Activated CD8-positive, alpha-beta T cell treated with anti-CD3 and anti-CD28 coated beads, Interleukin-2, amount 10 ng/mL, durations not matched to agents 7 days and 5 days (primary cell): Measurements from ENCODE around the gene WWOX. TPM values are rescaled to one million over a fixed set of nuclear protein-coding genes. Genes with fewer than 3 reads are reported as not detected.

Experiments
- ATAC-seq: fragments of 150-1000 bp; cut with Tn5 transposase; one replicate; pipeline ENCODE4 v1.10.0; 2021; ENCODE audit warnings: moderate library complexity
- CTCF ChIA-PET: fragments of 350-600 bp; sonication (Branson Sonifier 250); formaldehyde crosslinking; loops from one replicate; lab custom pipeline; 2021; ENCODE audit warnings: antibody characterized with exemption; lab: Charles Lee
- POLR2A ChIA-PET: fragments of 350-600 bp; sonication (Branson Sonifier 250); formaldehyde crosslinking; loops from one replicate; lab custom pipeline; 2021; ENCODE audit warnings: antibody characterized with exemption; lab: Charles Lee
- DNase-seq: peaks from one replicate; pipeline ENCODE4 v3.0.0-alpha.2; 2020
- H3K27ac Mint-ChIP-seq: one replicate; pipeline ENCODE4 v1.8.0; 2021; ENCODE audit warnings: mild to moderate bottlenecking, mixed read lengths
- H3K27me3 Mint-ChIP-seq: one replicate; pipeline ENCODE4 v1.8.0; 2021; ENCODE audit warnings: low read depth, mixed read lengths
- H3K36me3 Mint-ChIP-seq: one replicate; pipeline ENCODE4 v1.8.0; 2021; ENCODE audit warnings: low read depth, mixed read lengths
- H3K4me1 Mint-ChIP-seq: one replicate; pipeline ENCODE4 v1.8.0; 2021; ENCODE audit warnings: low read depth, mixed read lengths
- H3K4me3 Mint-ChIP-seq: one replicate; pipeline ENCODE4 v1.8.0; 2021; ENCODE audit warnings: mild to moderate bottlenecking, mixed read lengths
- H3K9me3 Mint-ChIP-seq: one replicate; pipeline ENCODE4 v1.8.0; 2022; ENCODE audit warnings: mixed read lengths; ENCODE audit not compliant: insufficient read depth
- total RNA-seq, 2 experiments: library from RNA; stranded (reverse); gene quantifications; one replicate each; pipeline ENCODE4 v1.2.3, GENCODE V29; 2021

The WWOX gene
- total RNA-seq, 2 experiments from 2014 or later = 34.4 to 34.9 TPM

DNA sequence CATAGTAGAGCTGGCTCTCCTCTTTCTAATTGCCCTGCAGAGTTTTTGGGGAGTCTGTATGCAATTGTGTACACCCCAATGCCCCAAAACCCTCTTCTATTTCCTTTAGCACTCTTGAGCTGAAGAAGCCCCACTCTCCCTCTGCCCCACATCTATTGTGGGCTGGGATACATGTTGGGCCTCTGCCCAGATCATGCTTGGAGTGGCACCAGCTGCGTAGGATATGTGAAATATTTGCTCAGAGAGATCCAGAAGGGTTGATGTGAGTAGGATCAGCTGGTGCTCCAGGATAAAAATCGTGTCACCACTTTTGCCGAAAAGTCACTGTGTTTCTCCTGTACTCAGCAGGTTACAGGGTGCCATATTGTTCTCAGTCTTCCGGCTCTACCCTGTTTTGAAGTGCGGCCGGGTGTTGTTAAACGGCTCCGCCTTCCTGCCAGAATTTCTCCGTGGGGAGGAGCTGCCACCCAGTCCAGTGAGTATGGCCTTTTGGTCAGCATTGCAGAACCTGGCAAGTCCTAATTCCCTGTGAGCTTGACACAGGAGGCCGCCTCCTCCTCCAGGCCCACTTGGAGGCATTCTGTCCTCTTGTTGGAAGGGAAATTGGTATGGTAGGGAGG is 664.5 kb downstream of the WWOX start:
- no peaks in the 10 kb centered on the region for H3K27me3 Mint-ChIP-seq
- no peaks in the 10 kb centered on the region for H3K9me3 Mint-ChIP-seq
- POLR2A ChIA-PET = no interaction called here

DNA sequence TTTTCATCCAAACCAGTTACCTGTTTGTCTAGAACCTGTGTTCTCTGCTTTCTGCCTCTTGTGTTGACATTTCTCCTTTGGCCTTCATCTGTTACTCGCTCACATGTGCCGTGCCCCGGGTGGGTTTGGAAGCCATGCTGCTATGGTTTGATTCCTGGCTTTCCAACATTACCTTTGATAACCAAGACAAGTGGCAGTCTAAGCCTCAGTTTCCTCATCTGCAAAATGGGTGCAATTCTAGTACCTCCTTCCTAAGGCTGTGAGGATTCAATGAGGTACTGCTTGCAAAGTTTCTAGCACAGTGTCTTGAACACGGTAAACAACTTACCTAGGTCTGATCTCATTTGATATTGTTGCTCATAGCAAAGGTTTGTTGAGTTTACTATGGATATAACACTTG is 665.0 kb downstream of the WWOX start:
- Mint-ChIP-seq H3K9me3 (no peaks in the 10 kb centered on the region), H3K4me1 (peaks cover 7% of the 10 kb centered on the region), H3K27me3 (no peaks in the 10 kb centered on the region), H3K4me3 (no peak overlapping the region), H3K36me3 (no peaks in the 10 kb centered on the region), H3K27ac (no peak overlapping the region)
- no peak for DNase-seq
- no peak for ATAC-seq
- ChIA-PET POLR2A (no interaction called here), CTCF (no interaction called here)

More for the DNA sequence above, 664.5 kb downstream of the WWOX start:
- Mint-ChIP-seq H3K27ac (no peak overlapping the region), H3K4me1 (peaks cover 4% of the 10 kb centered on the region), H3K36me3 (no peaks in the 10 kb centered on the region), H3K4me3 (no peak overlapping the region)
- ATAC-seq (no peak), DNase-seq (no peak)
- CTCF ChIA-PET = no interaction called here

DNA sequence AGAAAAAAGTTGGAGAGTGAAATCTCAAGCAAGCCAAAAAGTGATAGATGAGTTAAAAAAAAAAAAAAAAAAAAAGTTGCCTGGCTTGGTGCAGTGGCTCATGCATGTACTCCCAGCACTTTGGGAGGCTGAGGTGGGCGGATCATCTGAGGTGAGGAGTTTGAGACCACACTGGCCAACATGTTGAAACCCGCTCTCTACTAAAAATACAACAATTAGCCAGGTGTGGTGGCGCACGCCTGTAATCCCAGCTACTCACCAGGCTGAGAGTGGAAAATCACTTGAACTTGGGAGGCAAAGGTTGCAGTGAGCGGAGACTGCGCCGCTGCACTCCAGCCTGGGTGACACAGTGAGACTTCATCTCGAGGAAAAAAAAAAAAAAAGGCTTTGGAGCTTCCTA is 668.8 kb downstream of the WWOX start:
- Mint-ChIP-seq H3K27ac (no peak overlapping the region), H3K9me3 (no peaks in the 10 kb centered on the region), H3K36me3 (no peaks in the 10 kb centered on the region), H3K4me3 (no peak overlapping the region), H3K4me1 (peaks cover 10% of the 10 kb centered on the region), H3K27me3 (no peaks in the 10 kb centered on the region)
- ATAC-seq (no peak), DNase-seq (no peak)
- POLR2A ChIA-PET = no interaction called here
- CTCF ChIA-PET = no interaction called here

DNA sequence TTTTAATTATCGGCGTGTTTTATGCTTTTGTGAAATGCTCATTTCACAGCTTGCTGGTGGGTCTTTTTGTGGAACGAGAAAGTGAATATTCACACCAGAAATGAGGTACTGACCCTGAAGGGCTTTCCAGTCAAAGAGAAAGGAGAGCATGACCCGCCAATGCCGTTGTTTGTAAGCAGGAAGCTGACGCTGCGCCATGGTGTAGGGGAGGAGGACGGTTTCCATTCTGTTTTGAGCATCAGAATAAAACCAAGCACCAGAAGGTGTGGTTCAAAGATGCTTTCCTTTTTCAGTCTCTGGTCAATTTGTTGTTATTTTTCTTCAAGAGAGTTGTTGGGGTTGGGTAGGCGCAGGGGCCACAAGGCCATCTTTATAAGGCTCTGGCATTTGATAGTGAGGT is 669.3 kb downstream of the WWOX start:
- Mint-ChIP-seq H3K9me3 (no peaks in the 10 kb centered on the region), H3K4me1 (peaks cover 10% of the 10 kb centered on the region), H3K27me3 (no peaks in the 10 kb centered on the region), H3K27ac (peak overlapping the region; percentile 78), H3K4me3 (peak overlapping the region; percentile 18), H3K36me3 (no peaks in the 10 kb centered on the region)
- POLR2A ChIA-PET = no interaction called here
- CTCF ChIA-PET = no interaction called here
- DNase-seq = no peak
- peak; percentile 58 for ATAC-seq

DNA sequence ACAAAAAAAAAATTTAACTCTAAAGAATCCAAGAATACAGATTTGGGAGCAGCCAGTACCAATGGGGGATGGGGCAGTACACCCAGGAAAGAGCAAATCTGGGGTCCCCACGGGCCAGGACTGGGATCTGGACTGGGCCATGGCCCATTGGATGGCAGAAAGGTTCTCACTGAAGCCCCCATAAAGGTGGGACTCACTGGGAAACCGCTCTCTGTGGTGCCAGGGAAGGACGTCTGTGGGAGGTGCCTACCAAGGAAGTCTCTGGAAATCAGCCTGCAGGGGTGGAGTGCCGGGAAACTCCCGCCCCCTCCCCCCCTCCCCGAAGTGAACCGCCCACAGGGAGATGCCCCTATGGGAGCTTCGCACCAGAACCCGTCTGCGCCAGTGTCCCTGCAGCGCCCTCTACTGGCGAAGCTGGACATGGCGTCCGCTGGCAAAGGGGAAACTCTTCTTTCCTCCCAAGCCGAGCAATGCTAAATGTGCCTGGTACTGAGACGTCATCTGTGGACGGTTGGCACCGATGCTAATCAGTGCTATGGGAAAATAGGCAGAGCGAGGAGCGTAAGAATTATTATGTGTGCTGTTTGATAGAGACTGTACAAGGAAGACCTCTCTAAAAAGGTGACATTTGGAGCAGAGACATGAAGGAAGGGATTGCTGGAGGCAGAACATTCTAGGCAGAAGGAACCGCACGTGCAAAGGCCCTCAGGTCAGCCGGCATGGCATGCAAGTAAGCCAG is 671.1 kb downstream of the WWOX start:
- ChIA-PET CTCF (interaction anchor here (1.0 to 2.3 kb wide), 12 partner anchors 9 to 645 kb away, joined by 3 to 22 read pairs (median 5); no protein-coding TSS in a partner anchor), POLR2A (no interaction called here)
- H3K27me3 Mint-ChIP-seq = no peaks in the 10 kb centered on the region
- H3K4me3 Mint-ChIP-seq = no peak overlapping the region
- H3K9me3 Mint-ChIP-seq = no peaks in the 10 kb centered on the region
- no peak overlapping the region for H3K27ac Mint-ChIP-seq
- no peaks in the 10 kb centered on the region for H3K36me3 Mint-ChIP-seq
- peaks cover 10% of the 10 kb centered on the region for H3K4me1 Mint-ChIP-seq
- peak; percentile 78 for ATAC-seq
- peak; percentile 77 for DNase-seq

DNA sequence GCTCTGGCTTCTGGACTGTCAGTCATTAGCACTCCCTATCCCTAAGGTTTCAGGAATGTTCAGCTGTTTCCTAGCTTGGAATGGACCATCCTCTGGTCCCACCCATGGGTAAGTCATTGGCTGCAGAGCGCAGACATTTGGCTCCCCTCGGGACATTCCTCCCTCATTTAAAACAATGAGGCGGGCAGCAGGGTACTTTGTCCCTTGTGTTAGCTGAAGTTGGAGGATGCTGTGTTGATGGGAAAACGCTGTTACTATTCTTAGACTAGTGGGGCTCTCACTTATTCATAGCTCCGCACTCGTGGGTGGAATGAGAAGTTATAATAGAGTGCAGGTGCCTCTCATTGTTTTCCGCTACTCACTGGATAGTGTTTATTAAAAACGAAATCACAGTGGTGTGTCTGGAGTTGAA is 673.8 kb downstream of the WWOX start:
- ChIA-PET CTCF (interaction anchor here (1.8 kb wide), 1 partner anchor 12 kb away, joined by 7 read pairs; no protein-coding TSS in a partner anchor), POLR2A (no interaction called here)
- Mint-ChIP-seq H3K27me3 (no peaks in the 10 kb centered on the region), H3K27ac (no peak overlapping the region), H3K4me1 (peaks cover 11% of the 10 kb centered on the region), H3K4me3 (no peak overlapping the region), H3K36me3 (no peaks in the 10 kb centered on the region), H3K9me3 (no peaks in the 10 kb centered on the region)
- ATAC-seq (no peak), DNase-seq (no peak)

DNA sequence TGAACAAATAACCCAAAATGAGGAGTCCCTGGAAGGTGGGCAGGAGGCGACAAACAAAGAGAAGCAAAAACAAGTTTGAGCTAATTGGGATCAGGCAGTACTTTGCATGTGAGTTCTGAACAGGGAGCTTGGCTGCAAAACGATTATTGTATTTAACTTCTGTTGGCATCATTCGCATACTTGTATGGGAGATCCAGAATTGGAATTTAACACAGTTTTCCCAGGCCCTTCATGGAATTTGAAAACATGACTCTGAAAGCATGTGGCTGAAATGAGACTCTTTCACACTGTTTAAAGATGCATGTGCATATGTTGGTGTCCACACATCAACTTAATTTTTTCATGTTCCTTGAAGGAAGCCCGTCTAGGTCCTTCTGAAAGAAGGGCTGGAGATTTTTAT is 674.3 kb downstream of the WWOX start:
- Mint-ChIP-seq H3K4me3 (no peak overlapping the region), H3K4me1 (peaks cover 13% of the 10 kb centered on the region), H3K9me3 (no peaks in the 10 kb centered on the region), H3K27me3 (no peaks in the 10 kb centered on the region), H3K36me3 (no peaks in the 10 kb centered on the region), H3K27ac (no peak overlapping the region)
- ChIA-PET POLR2A (no interaction called here), CTCF (interaction anchor here (1.8 kb wide), 1 partner anchor 12 kb away, joined by 7 read pairs; no protein-coding TSS in a partner anchor)
- no peak for DNase-seq
- no peak for ATAC-seq

DNA sequence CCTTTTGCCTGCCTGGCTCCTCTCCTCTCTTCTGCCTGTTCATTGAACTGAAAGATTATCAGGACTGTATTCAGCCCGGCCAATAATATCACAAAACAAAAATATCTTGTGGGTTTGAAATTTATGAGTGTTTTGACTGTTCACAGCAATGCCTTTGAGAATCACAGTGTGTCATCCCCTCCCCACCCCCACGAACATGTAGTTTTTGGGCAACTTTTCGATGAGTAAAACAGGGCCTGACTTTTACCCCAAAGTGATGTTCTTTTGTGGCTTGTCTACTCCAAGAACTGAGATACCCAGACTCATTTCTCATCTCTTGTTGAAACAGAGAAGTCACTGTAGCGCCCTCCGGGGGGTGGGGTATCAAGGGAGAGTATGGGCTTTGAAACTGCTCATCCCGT is 675.7 kb downstream of the WWOX start:
- ATAC-seq (no peak), DNase-seq (no peak)
- no peak overlapping the region for H3K27ac Mint-ChIP-seq
- peaks cover 11% of the 10 kb centered on the region for H3K4me1 Mint-ChIP-seq
- ChIA-PET CTCF (no interaction called here), POLR2A (no interaction called here)
- H3K36me3 Mint-ChIP-seq = no peaks in the 10 kb centered on the region
- H3K9me3 Mint-ChIP-seq = no peaks in the 10 kb centered on the region
- no peaks in the 10 kb centered on the region for H3K27me3 Mint-ChIP-seq
- H3K4me3 Mint-ChIP-seq = no peak overlapping the region

DNA sequence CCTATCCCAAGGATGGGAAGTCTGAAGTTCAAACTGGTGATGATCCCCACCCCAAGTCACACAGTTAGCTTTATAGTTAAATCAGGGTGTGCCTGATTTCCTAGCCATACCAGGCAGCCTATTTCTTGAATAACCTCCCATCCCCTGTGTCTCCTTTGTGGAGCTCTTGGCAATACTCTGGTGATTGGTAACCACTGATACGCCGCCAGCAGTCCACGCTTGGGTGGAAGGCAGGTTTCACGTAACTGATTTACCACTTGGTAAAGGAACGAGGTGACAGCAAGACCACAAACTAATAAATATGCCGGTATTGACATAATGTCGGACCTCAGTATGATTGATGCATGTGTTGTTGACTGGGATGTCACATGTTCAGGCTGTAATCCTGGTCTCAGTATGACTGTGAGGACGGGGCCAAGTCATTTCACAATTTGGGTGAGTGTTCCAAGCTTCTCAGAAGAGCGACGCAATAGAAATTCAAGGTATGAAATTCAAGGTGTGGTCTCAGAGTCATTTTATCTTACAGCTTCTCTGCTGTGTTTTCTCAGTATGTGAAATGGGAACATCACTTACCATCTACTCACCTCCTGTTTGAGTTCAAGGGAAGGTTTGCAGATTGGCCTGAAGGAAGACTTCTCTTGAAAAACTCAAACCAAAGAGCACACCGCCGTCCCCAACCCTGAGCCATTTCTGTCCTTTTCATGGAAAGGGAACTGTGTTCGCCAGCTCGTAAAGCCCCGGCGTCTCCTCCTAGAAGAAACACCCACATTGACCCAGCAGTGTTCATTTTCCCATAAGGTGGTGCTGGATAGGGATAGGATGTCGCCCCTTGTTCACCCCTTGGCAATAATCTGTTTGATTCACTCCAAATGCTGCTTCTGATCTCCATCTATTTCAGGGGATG is 678.9 kb downstream of the WWOX start:
- Mint-ChIP-seq H3K4me3 (no peak overlapping the region), H3K4me1 (peaks cover 8% of the 10 kb centered on the region), H3K27me3 (no peaks in the 10 kb centered on the region), H3K9me3 (no peaks in the 10 kb centered on the region), H3K27ac (peak overlapping the region; percentile 79), H3K36me3 (no peaks in the 10 kb centered on the region)
- POLR2A ChIA-PET = interaction anchor here (1.1 to 1.4 kb wide), 4 partner anchors 12 to 123 kb away, joined by 4 to 6 read pairs (median 4); no protein-coding TSS in a partner anchor
- ATAC-seq (peak; percentile 72), DNase-seq (peak; percentile 43)
- CTCF ChIA-PET = interaction anchor here (1.2 to 2.2 kb wide), 4 partner anchors 8 to 72 kb away, joined by 3 to 12 read pairs (median 4); no protein-coding TSS in a partner anchor

DNA sequence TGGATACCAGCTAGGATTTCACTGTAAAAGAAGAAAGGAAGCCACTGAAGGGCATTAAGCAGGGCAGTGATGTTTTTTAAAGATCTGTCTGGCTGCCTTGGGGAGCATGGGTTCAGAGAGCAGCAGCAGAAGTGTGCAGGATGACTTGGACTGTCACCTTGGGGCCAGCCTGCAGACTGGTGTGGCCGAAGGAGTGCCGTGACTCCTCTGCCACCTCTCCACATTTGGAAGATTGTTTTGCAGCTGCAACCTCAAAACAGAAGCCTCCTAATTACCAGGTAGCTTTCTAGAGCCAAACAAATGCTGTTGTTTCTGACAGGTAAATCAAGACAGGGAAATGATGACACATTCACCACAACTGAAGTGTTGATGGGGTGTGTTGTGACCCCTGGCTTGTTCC is 681.4 kb downstream of the WWOX start:
- ATAC-seq (no peak), DNase-seq (no peak)
- Mint-ChIP-seq H3K4me1 (peaks cover 8% of the 10 kb centered on the region), H3K27ac (no peak overlapping the region), H3K4me3 (no peak overlapping the region), H3K9me3 (no peaks in the 10 kb centered on the region), H3K27me3 (no peaks in the 10 kb centered on the region), H3K36me3 (no peaks in the 10 kb centered on the region)
- ChIA-PET CTCF (interaction anchor here (1.1 to 1.6 kb wide), 2 partner anchors 18 to 66 kb away, joined by 3 to 4 read pairs; no protein-coding TSS in a partner anchor), POLR2A (no interaction called here)

DNA sequence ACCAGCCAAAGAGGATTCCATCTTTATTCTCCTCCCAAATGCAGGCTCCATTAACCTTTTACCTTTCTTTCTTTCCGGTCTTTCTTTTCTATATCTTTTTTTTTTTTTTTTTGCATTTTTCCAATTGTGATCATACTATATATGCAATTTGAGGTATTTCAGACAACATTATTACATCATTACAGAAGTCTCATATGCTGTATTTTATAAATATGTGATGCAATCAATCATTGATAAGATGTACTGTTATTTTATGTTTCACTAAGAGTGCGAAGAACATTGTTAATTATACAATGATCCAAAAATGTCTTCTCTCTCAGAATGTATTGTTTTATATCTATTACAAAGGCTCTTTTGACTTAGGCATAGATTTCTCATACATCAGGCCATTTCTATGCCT is 683.1 kb downstream of the WWOX start:
- H3K4me1 Mint-ChIP-seq = peaks cover 8% of the 10 kb centered on the region
- no peaks in the 10 kb centered on the region for H3K9me3 Mint-ChIP-seq
- ChIA-PET CTCF (interaction anchor here (2.5 kb wide), 1 partner anchor 12 kb away, joined by 8 read pairs; no protein-coding TSS in a partner anchor), POLR2A (no interaction called here)
- no peak overlapping the region for H3K4me3 Mint-ChIP-seq
- H3K27ac Mint-ChIP-seq = no peak overlapping the region
- no peak for ATAC-seq
- no peaks in the 10 kb centered on the region for H3K36me3 Mint-ChIP-seq
- no peak for DNase-seq
- H3K27me3 Mint-ChIP-seq = no peaks in the 10 kb centered on the region
